Erythroblast (primary cell): ENCODE results near the gene MGRN1.

Experiments
- GATA1 ChIP-seq: IDR thresholded peaks from 2 replicates; pipeline ENCODE4 v1.6.1; 2011; ENCODE audit warnings: low read depth, mild to moderate bottlenecking, control low read depth, low read length, moderate library complexity
- POLR2A ChIP-seq: IDR thresholded peaks from 2 replicates; pipeline ENCODE4 v1.6.1; 2011; ENCODE audit warnings: mild to moderate bottlenecking, low read length

DNA sequence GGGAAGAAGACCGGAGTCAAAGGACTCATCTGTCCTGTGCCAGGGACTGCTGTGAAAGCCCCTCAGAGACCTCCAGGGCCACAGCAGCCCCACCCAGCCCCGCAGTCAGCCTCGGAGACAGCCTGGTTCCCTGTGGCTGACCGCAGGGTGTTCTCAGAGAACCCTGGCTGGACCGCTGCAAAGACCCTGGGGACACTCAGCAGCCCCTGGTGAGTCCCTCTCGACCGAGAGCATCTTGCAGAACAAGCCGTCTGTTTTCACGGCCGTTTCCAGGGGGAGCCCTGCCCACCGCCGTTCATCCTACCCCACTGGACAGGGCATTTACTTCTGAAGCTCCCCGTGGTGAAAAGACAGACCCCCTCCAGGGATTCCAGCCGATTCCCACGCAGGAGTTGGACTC is 20.2 kb upstream of the MGRN1 start:
- TF ChIP-seq POLR2A (no peak), GATA1 (no peak)
